HCT116 (cell line): ENCODE results near the gene GPR176. TPM values are rescaled to one million over a fixed set of nuclear protein-coding genes. Genes with fewer than 3 reads are reported as not detected.

Source experiments
- ATAC-seq: fragments of 200-7000 bp; cut with Tn5 transposase; 2 replicates; pipeline ENCODE4 v1.9.1; 2020; ENCODE audit warnings: mild to moderate bottlenecking, moderate library complexity
- BruUV-seq: library from RNA; stranded (reverse); fragments of 400-500 nt; replicated peaks from 2 replicates; lab custom pipeline; 2021; lab: Mats Ljungman, UMichigan
- CTCF ChIA-PET: fragments of 300-600 bp; sonication (Branson Sonifier 250); formaldehyde crosslinking; loops from one replicate; lab custom pipeline; 2021; ENCODE audit warnings: antibody characterized with exemption; lab: Charles Lee
- POLR2A ChIA-PET: fragments of 300-600, 350-600 bp; sonication (Branson Sonifier 250); formaldehyde crosslinking; loops from one replicate; lab custom pipeline; 2021; ENCODE audit warnings: antibody characterized with exemption; lab: Charles Lee
- RAD21 ChIA-PET, 2 experiments: fragments of 300-600 bp; sonication (Branson Sonifier 250); formaldehyde crosslinking; loops; one replicate each; lab custom pipeline; 2023; ENCODE audit warnings: low total read pairs in 2 of 2; ENCODE audit not compliant: uncharacterized antibody in 2 of 2, unreplicated experiment in 2 of 2, low non-redundant PET in 1 of 2; lab: Charles Lee
- DNase-seq: peaks from one replicate; pipeline ENCODE4 v3.0.0-alpha.2; 2010; ENCODE audit warnings: low read depth, low spot score
- H2AFZ ChIP-seq: fragments of 200-600 bp; shearing (Covaris generic), sonication (generic); 2 replicates; pipeline ENCODE4 v1.6.1; 2017; ENCODE audit warnings: low read depth, mixed run types, mixed read lengths, antibody characterized with exemption, low read length; ENCODE audit not compliant: poor library complexity, severe bottlenecking
- H3K27ac ChIP-seq: 2 replicates; pipeline ENCODE4 v1.5.1; 2012; ENCODE audit warnings: low read depth, low read length
- H3K27me3 ChIP-seq: fragments of 200-600 bp; sonication (generic); 2 replicates; pipeline ENCODE4 v1.6.1; 2016; ENCODE audit warnings: mixed run types, low read length, mixed read lengths; ENCODE audit not compliant: insufficient read depth
- H3K36me3 ChIP-seq, 2 experiments: fragments of 200-500 bp in 1 of 2; fragments of 200-600 bp in 1 of 2; sonication (Bioruptor generic) in 1 of 2; sonication (generic) in 1 of 2; 2 replicates each; pipeline versions ENCODE4 v1.5.1 to v1.6.1; 2014 to 2016; ENCODE audit warnings: low read length in 2 of 2, inconsistent platforms in 1 of 2, mixed read lengths in 1 of 2, mixed run types in 1 of 2; ENCODE audit not compliant: insufficient read depth in 2 of 2, control insufficient read depth in 1 of 2
- H3K4me1 ChIP-seq, 2 experiments: fragments of 200-600 bp in 1 of 2; sonication (generic) in 1 of 2; 2 replicates each; pipeline versions ENCODE4 v1.5.1 to v1.6.1; 2012 to 2017; ENCODE audit warnings: low read length in 2 of 2, inconsistent platforms in 1 of 2, mild to moderate bottlenecking in 1 of 2, mixed read lengths in 1 of 2, mixed run types in 1 of 2, moderate library complexity in 1 of 2; ENCODE audit not compliant: insufficient read depth in 2 of 2, control insufficient read depth in 1 of 2
- H3K4me2 ChIP-seq: fragments of 200-600 bp; sonication (generic); 2 replicates; pipeline ENCODE4 v1.6.1; 2017; ENCODE audit warnings: mixed run types, low read length, mixed read lengths
- H3K4me3 ChIP-seq, 2 experiments: fragments of 200-600 bp in 1 of 2; sonication (generic) in 1 of 2; replicated peaks in 1 of 2; 2 replicates each; pipeline ENCODE4 v1.5.1; 2011 to 2016; ENCODE audit warnings: low read length in 2 of 2, control low read depth in 1 of 2, low read depth in 1 of 2, mild to moderate bottlenecking in 1 of 2, mixed read lengths in 1 of 2, mixed run types in 1 of 2
- H3K79me2 ChIP-seq: fragments of 200-600 bp; sonication (generic); 2 replicates; pipeline ENCODE4 v1.6.1; 2017; ENCODE audit warnings: mild to moderate bottlenecking, mixed run types, low read length, moderate library complexity, mixed read lengths; ENCODE audit not compliant: insufficient read depth
- H3K9ac ChIP-seq: fragments of 200-600 bp; sonication (generic); 2 replicates; pipeline ENCODE4 v1.6.1; 2016; ENCODE audit warnings: low read length, mixed read lengths
- H3K9me2 ChIP-seq: fragments of 200-600 bp; sonication (generic), shearing (Covaris generic); 2 replicates; pipeline ENCODE4 v1.6.1; 2017; ENCODE audit warnings: mixed run types, mild to moderate bottlenecking, moderate library complexity; ENCODE audit not compliant: insufficient read depth
- H3K9me3 ChIP-seq, 2 experiments: fragments of 200-500 bp in 1 of 2; fragments of 200-600 bp in 1 of 2; sonication (Bioruptor generic) in 1 of 2; sonication (generic) in 1 of 2; 2 replicates each; pipeline ENCODE4 v1.6.1; 2014 to 2017; ENCODE audit warnings: low read length in 2 of 2, mixed read lengths in 2 of 2, inconsistent platforms in 1 of 2, low read depth in 1 of 2, mild to moderate bottlenecking in 1 of 2, mixed run types in 1 of 2, moderate library complexity in 1 of 2; ENCODE audit not compliant: control insufficient read depth in 1 of 2, insufficient read depth in 1 of 2
- H4K20me1 ChIP-seq: fragments of 200-600 bp; sonication (generic), shearing (Covaris generic); 2 replicates; pipeline ENCODE4 v1.6.1; 2017; ENCODE audit warnings: mixed run types, mild to moderate bottlenecking, moderate library complexity; ENCODE audit not compliant: insufficient read depth
- CBX3 ChIP-seq: IDR thresholded peaks from 2 replicates; pipeline ENCODE4 v1.6.1; 2012; ENCODE audit warnings: low read depth
- CEBPB ChIP-seq: IDR thresholded peaks from 2 replicates; pipeline ENCODE4 v1.6.1; 2012; ENCODE audit warnings: low read depth
- EGR1 ChIP-seq: IDR thresholded peaks from 2 replicates; pipeline ENCODE4 v1.6.1; 2012; ENCODE audit warnings: low read depth
- EZH2 ChIP-seq: fragments of 200-600 bp; sonication (generic); IDR thresholded peaks from 2 replicates; pipeline ENCODE4 v1.6.1; 2017; ENCODE audit warnings: antibody characterized with exemption, mixed run types
- FOSL1 ChIP-seq: IDR thresholded peaks from 2 replicates; pipeline ENCODE4 v1.6.1; 2012; ENCODE audit warnings: low read depth
- JUND ChIP-seq: IDR thresholded peaks from 2 replicates; pipeline ENCODE4 v1.6.1; 2012
- POLR2A ChIP-seq: IDR thresholded peaks from 2 replicates; pipeline ENCODE4 v1.7.0; 2011; ENCODE audit warnings: borderline replicate concordance; ENCODE audit not compliant: insufficient read depth, insufficient read length; ENCODE audit errors: extremely low read depth
- POLR2AphosphoS5 ChIP-seq: IDR thresholded peaks from 2 replicates; pipeline ENCODE4 v1.6.1; 2011; ENCODE audit warnings: mild to moderate bottlenecking, low read depth, low read length, moderate library complexity
- RAD21 ChIP-seq: IDR thresholded peaks from 2 replicates; pipeline ENCODE4 v1.6.1; 2012; ENCODE audit warnings: low read depth, mild to moderate bottlenecking
- SIN3A ChIP-seq: IDR thresholded peaks from 2 replicates; pipeline ENCODE4 v1.6.1; 2012; ENCODE audit warnings: low read depth
- SP1 ChIP-seq: IDR thresholded peaks from 2 replicates; pipeline ENCODE4 v1.6.1; 2012; ENCODE audit warnings: low read depth
- TCF7L2 ChIP-seq: IDR thresholded peaks from 2 replicates; pipeline ENCODE4 v1.7.0; 2011; ENCODE audit warnings: borderline replicate concordance, inconsistent platforms; ENCODE audit not compliant: insufficient read depth, insufficient read length; ENCODE audit errors: extremely low read depth
- YY1 ChIP-seq: IDR thresholded peaks from 2 replicates; pipeline ENCODE4 v1.6.1; 2011; ENCODE audit warnings: low read length, low read depth, moderate library complexity, mild to moderate bottlenecking; ENCODE audit not compliant: insufficient replicate concordance; ENCODE audit errors: extremely low read depth
- ZFX ChIP-seq: fragments of 450-650 bp; IDR thresholded peaks from 2 replicates; pipeline ENCODE4 v1.6.1; 2017
- intact Hi-C: fragments of 100-400 bp; cut with micrococcal nuclease; formaldehyde crosslinking; loops from 2 replicates; pipeline ENCODE4 v1.10.0; 2022
- total RNA-seq: library from RNA; stranded (reverse); gene quantifications from one replicate; pipeline ENCODE4 v1.2.1, GENCODE V29; 2021; ENCODE audit not compliant: unreplicated experiment
- TF ChIP-seq, protein P1 (sequence below): IDR thresholded peaks from 2 replicates; pipeline ENCODE4 v1.6.1; 2011; ENCODE audit warnings: mild to moderate bottlenecking, low read length, moderate library complexity; ENCODE audit not compliant: insufficient replicate concordance; ENCODE audit errors: extremely low read depth
- TF ChIP-seq, protein P2 (sequence below): IDR thresholded peaks from 2 replicates; pipeline ENCODE4 v1.6.1; 2012
- TF ChIP-seq, protein P3 (sequence below): IDR thresholded peaks from 2 replicates; pipeline ENCODE4 v1.6.1; 2012

The GPR176 gene
- total RNA-seq, 1 experiment from 2014 or later: 1.7 TPM

DNA sequence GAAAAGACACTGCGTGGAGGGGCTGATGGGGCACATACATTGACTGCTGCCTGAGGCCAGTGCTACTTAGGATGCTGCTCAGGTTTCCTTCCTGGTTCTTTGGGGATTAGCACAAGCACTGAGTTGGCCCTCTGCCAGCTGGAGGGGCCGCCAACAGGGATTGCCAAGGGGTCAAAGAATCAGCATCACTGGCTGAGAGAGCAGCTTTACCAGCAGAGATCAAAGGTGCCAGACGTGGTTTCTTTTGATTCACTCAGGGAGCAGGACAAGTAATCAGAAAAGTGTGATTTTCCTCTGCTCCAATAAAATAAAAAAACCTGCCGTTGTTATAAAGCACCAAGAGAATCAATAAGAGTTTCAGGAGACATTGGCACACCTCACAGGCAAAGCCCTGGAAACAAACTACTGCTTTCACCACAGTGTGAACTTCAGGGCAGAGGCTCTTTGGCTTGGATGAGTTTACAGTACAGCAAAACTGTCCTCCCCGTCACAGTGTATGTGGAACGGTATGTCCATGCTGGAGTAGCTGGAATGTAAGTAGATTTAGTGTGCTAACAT lies 91.6 kb downstream of the GPR176 start (continued):
- TF ChIP-seq, protein P1, sequence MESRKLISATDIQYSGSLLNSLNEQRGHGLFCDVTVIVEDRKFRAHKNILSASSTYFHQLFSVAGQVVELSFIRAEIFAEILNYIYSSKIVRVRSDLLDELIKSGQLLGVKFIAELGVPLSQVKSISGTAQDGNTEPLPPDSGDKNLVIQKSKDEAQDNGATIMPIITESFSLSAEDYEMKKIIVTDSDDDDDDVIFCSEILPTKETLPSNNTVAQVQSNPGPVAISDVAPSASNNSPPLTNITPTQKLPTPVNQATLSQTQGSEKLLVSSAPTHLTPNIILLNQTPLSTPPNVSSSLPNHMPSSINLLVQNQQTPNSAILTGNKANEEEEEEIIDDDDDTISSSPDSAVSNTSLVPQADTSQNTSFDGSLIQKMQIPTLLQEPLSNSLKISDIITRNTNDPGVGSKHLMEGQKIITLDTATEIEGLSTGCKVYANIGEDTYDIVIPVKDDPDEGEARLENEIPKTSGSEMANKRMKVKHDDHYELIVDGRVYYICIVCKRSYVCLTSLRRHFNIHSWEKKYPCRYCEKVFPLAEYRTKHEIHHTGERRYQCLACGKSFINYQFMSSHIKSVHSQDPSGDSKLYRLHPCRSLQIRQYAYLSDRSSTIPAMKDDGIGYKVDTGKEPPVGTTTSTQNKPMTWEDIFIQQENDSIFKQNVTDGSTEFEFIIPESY: no peak
- TF ChIP-seq EGR1 (no peak), CEBPB (no peak), YY1 (no peak), POLR2A (no peak), TCF7L2 (no peak), ZFX (no peak)

DNA sequence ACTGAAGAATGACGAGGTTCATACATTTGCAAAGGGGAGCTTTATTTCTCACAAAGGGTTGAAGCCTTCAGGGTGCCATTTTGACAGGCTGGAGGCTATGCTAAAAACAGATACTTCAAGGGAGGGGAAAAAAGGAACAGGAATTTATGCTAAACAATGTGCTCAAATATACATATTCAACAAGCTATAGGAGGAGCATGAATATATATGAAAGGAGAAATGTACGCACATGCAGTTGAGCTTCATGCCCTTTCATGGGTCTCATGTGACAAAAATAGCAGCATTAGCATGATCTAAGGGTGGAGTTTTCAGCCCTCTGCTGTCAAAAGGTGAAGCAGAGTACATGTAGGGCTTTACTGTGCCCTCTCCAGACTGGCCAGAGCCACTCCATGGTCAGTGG lies 93.1 kb downstream of the GPR176 start:
- Histone ChIP-seq H3K9me2 (no peaks in the 10 kb centered on the region), H3K27me3 (no peaks in the 10 kb centered on the region), H3K9me3 (no peaks in the 10 kb centered on the region; a peak in 1 of 4 replicates), H3K4me3 (no peak overlapping the region), H4K20me1 (no peaks in the 10 kb centered on the region), H3K79me2 (no peaks in the 10 kb centered on the region), H3K9ac (no peak overlapping the region), H3K27ac (no peak overlapping the region), H3K36me3 (no peaks in the 10 kb centered on the region), H3K4me2 (no peak overlapping the region), H2AFZ (no peak overlapping the region), H3K4me1 (no peaks in the 10 kb centered on the region)
- CTCF ChIA-PET: no interaction called here
- RAD21 ChIA-PET: no interaction called here
- no TSS peak for BruUV-seq
- intact Hi-C loops: no loop called here
- POLR2A ChIA-PET: no interaction called here
- no peak for TF ChIP-seq CBX3
- no peak for TF ChIP-seq JUND
- TF ChIP-seq RAD21: no peak
- TF ChIP-seq SP1: no peak
- TF ChIP-seq ZFX: no peak
- TF ChIP-seq EZH2: no peak
- TF ChIP-seq, protein P2, sequence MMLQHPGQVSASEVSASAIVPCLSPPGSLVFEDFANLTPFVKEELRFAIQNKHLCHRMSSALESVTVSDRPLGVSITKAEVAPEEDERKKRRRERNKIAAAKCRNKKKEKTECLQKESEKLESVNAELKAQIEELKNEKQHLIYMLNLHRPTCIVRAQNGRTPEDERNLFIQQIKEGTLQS: no peak
- TF ChIP-seq, protein P3, sequence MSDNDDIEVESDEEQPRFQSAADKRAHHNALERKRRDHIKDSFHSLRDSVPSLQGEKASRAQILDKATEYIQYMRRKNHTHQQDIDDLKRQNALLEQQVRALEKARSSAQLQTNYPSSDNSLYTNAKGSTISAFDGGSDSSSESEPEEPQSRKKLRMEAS: no peak
- no peak for TF ChIP-seq POLR2AphosphoS5
- TF ChIP-seq SIN3A: no peak
- no peak for TF ChIP-seq CEBPB
- TF ChIP-seq YY1: no peak
- no peak for TF ChIP-seq FOSL1
- ATAC-seq (no peak), DNase-seq (no peak)
